H9 (cell line): ENCODE data around the gene USP46. TPM values are rescaled to one million over a fixed set of nuclear protein-coding genes. Genes with fewer than 3 reads are reported as not detected.

Source experiments
- DNase-seq: peaks from one replicate; pipeline ENCODE4 v3.0.0-alpha.2; 2017
- H2AFZ ChIP-seq: one replicate; pipeline ENCODE4 v1.6.1; 2013; ENCODE audit warnings: mild to moderate bottlenecking, low read length, control low read depth, moderate library complexity
- H2AK5ac ChIP-seq: 2 replicates; pipeline ENCODE4 v1.6.1; 2013; ENCODE audit warnings: low read length, control low read depth, mixed read lengths; ENCODE audit not compliant: insufficient read length
- H2BK120ac ChIP-seq: one replicate; pipeline ENCODE4 v1.6.1; 2013; ENCODE audit warnings: low read depth, mild to moderate bottlenecking, low read length, control low read depth, inconsistent platforms; ENCODE audit not compliant: poor library complexity, severe bottlenecking
- H2BK12ac ChIP-seq: 2 replicates; pipeline ENCODE4 v1.6.1; 2013; ENCODE audit warnings: low read length, control low read depth, mixed read lengths, low read depth; ENCODE audit not compliant: insufficient read length
- H2BK15ac ChIP-seq: 2 replicates; pipeline ENCODE4 v1.6.1; 2013; ENCODE audit warnings: low read depth, low read length, control low read depth
- H2BK20ac ChIP-seq: one replicate; pipeline ENCODE4 v1.6.1; 2013; ENCODE audit warnings: low read depth, mild to moderate bottlenecking, low read length, control low read depth, inconsistent platforms; ENCODE audit not compliant: poor library complexity, severe bottlenecking
- H2BK5ac ChIP-seq: 2 replicates; pipeline ENCODE4 v1.6.1; 2013; ENCODE audit warnings: low read length, control low read depth, mixed read lengths; ENCODE audit not compliant: insufficient read length
- H3K14ac ChIP-seq: 2 replicates; pipeline ENCODE4 v1.6.1; 2013; ENCODE audit warnings: low read length, control low read depth; ENCODE audit not compliant: insufficient read depth
- H3K18ac ChIP-seq: 2 replicates; pipeline ENCODE4 v1.6.1; 2013; ENCODE audit warnings: low read depth, mild to moderate bottlenecking, mixed read lengths, low read length, control low read depth; ENCODE audit not compliant: insufficient read length
- H3K23ac ChIP-seq: 2 replicates; pipeline ENCODE4 v1.6.1; 2013; ENCODE audit warnings: low read length, control low read depth, mixed read lengths, low read depth; ENCODE audit not compliant: insufficient read length
- H3K23me2 ChIP-seq: 2 replicates; pipeline ENCODE4 v1.6.1; 2013; ENCODE audit warnings: low read depth, mild to moderate bottlenecking, mixed read lengths, low read length, control low read depth; ENCODE audit not compliant: insufficient read length, poor library complexity, severe bottlenecking
- H3K27ac ChIP-seq: 2 replicates; pipeline ENCODE4 v1.5.1; 2013; ENCODE audit warnings: low read length, control low read depth, mixed read lengths, low read depth; ENCODE audit not compliant: insufficient read length
- H3K27me3 ChIP-seq: 2 replicates; pipeline ENCODE4 v1.6.1; 2013; ENCODE audit warnings: low read length, control low read depth, inconsistent platforms; ENCODE audit not compliant: insufficient read depth
- H3K4ac ChIP-seq: 2 replicates; pipeline ENCODE4 v1.6.1; 2013; ENCODE audit warnings: low read depth, mild to moderate bottlenecking, control low read depth, inconsistent platforms, low read length, moderate library complexity
- H3K4me1 ChIP-seq: 2 replicates; pipeline ENCODE4 v1.6.1; 2013; ENCODE audit warnings: low read length, control low read depth, inconsistent platforms; ENCODE audit not compliant: insufficient read depth
- H3K4me2 ChIP-seq: 2 replicates; pipeline ENCODE4 v1.6.1; 2013; ENCODE audit warnings: low read length, control low read depth, mixed read lengths; ENCODE audit not compliant: insufficient read length, insufficient read depth
- H3K56ac ChIP-seq: 2 replicates; pipeline ENCODE4 v1.6.1; 2013; ENCODE audit warnings: low read depth, mild to moderate bottlenecking, mixed read lengths, low read length, control low read depth; ENCODE audit not compliant: insufficient read length
- H3K79me1 ChIP-seq: 2 replicates; pipeline ENCODE4 v1.6.1; 2013; ENCODE audit warnings: low read depth, mild to moderate bottlenecking, moderate library complexity, low read length, control low read depth, inconsistent platforms; ENCODE audit not compliant: insufficient read depth, poor library complexity, severe bottlenecking
- H3K79me2 ChIP-seq: 2 replicates; pipeline ENCODE4 v1.6.1; 2013; ENCODE audit warnings: low read length, control low read depth, inconsistent platforms; ENCODE audit not compliant: insufficient read depth
- H3K9ac ChIP-seq: 2 replicates; pipeline ENCODE4 v1.6.1; 2013; ENCODE audit warnings: low read length, control low read depth, mixed read lengths; ENCODE audit not compliant: insufficient read length; ENCODE audit errors: extremely low read depth
- H3K9me3 ChIP-seq: one replicate; pipeline ENCODE4 v1.6.1; 2013; ENCODE audit warnings: low read depth, low read length, inconsistent platforms; ENCODE audit not compliant: control insufficient read depth
- H3T11ph ChIP-seq: one replicate; pipeline ENCODE4 v1.6.1; 2013; ENCODE audit warnings: mild to moderate bottlenecking, low read length, control low read depth, inconsistent platforms
- H4K20me1 ChIP-seq: one replicate; pipeline ENCODE4 v1.6.1; 2013; ENCODE audit not compliant: control insufficient read depth, insufficient read length, insufficient read depth
- H4K5ac ChIP-seq: 2 replicates; pipeline ENCODE4 v1.6.1; 2013; ENCODE audit warnings: low read depth, mild to moderate bottlenecking, mixed read lengths, low read length, control low read depth; ENCODE audit not compliant: insufficient read length
- H4K8ac ChIP-seq: replicated peaks from 2 replicates; pipeline ENCODE4 v1.6.1; 2013; ENCODE audit warnings: low read length, control low read depth, mixed read lengths, low read depth; ENCODE audit not compliant: insufficient read length
- H4K91ac ChIP-seq: 2 replicates; pipeline ENCODE4 v1.6.1; 2013; ENCODE audit warnings: low read depth, mild to moderate bottlenecking, moderate library complexity, mixed read lengths, low read length, control low read depth; ENCODE audit not compliant: insufficient read length
- H3K27ac Mint-ChIP-seq, 3 experiments: 2 replicates in 2 of 3; 3 replicates in 1 of 3; pipeline ENCODE4 v1.8.0; 2020 to 2021; ENCODE audit warnings: mixed read lengths in 3 of 3, mild to moderate bottlenecking in 1 of 3, moderate library complexity in 1 of 3
- H3K27me3 Mint-ChIP-seq: 2 replicates; pipeline ENCODE4 v1.8.0; 2021; ENCODE audit warnings: low read depth, mild to moderate bottlenecking, moderate library complexity, mixed read lengths
- H3K36me3 Mint-ChIP-seq, 3 experiments: 2 replicates in 2 of 3; 3 replicates in 1 of 3; pipeline ENCODE4 v1.8.0; 2020 to 2021; ENCODE audit warnings: low read depth in 3 of 3, mixed read lengths in 3 of 3; ENCODE audit not compliant: insufficient read depth in 1 of 3
- H3K4me1 Mint-ChIP-seq, 2 experiments: 2 replicates each; pipeline ENCODE4 v1.8.0; 2020; ENCODE audit warnings: mixed read lengths in 2 of 2
- H3K4me3 Mint-ChIP-seq, 2 experiments: 2 replicates in 1 of 2; 3 replicates in 1 of 2; pipeline ENCODE4 v1.8.0; 2020 to 2021; ENCODE audit warnings: mild to moderate bottlenecking in 2 of 2, mixed read lengths in 2 of 2, moderate library complexity in 1 of 2
- H3K9me3 Mint-ChIP-seq, 2 experiments: 2 replicates in 1 of 2; 3 replicates in 1 of 2; pipeline ENCODE4 v1.8.0; 2020; ENCODE audit warnings: mild to moderate bottlenecking in 2 of 2, mixed read lengths in 2 of 2, moderate library complexity in 1 of 2
- WGBS: extraction: QIAGEN DNeasy Blood & Tissue Kit; methylation state at CpG from one replicate; pipeline ENCODE4 v1.1.7; 2013; ENCODE audit warnings: missing lambda C conversion rate, low lambda C conversion rate, mixed read lengths; ENCODE audit not compliant: insufficient read length; ENCODE audit errors: extremely low coverage; 5-methylcytosine and 5-hydroxymethylcytosine counted together
- total RNA-seq: library from RNA; stranded (reverse); gene quantifications from 2 replicates; pipeline ENCODE4 v1.2.1, GENCODE V29; 2021
- TF ChIP-seq, protein P1 (sequence below): fragments of 200-600 bp; sonication (generic); conservative IDR thresholded peaks from 3 replicates; pipeline ENCODE4 v1.8.0; 2021; ENCODE audit warnings: antibody characterized with exemption, mild to moderate bottlenecking

The USP46 gene
- total RNA-seq, 1 experiment from 2014 or later, result 59.8 TPM

DNA sequence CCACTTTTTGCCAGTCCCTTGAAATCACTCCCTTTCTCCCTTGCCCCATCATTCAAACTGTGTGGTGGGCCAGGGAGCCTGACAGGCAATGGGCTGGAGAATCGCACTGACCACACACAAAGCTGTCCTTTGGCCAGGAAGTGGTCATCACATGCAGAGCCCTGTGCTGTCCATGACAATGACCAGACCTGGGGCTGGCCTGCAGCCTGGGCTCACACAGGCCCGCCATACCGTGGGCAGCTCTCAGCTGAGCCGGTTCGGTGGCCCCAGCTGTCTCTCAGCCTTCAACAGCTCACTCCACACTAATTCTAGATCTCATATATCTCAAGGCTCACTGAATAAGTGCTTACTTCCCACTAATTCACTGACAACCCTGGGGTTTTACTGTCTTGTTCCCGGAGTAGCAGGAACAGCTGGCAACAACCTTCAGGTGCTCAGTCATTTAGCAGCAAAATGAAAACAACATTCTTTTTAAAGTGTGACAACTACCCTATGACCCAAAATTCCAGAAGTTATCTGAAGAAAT, 48.0 kb downstream of the USP46 start:
- peaks cover 0 to 3% of the 10 kb centered on the region in 2 experiments; a peak in 1 of 5 replicates for H3K9me3 Mint-ChIP-seq
- H3K18ac ChIP-seq, result no peak overlapping the region
- no peaks in the 10 kb centered on the region; the same call in 1 of the 2 replicates for H3K27me3 ChIP-seq
- no peaks in the 10 kb centered on the region for H3K9me3 ChIP-seq
- no peak overlapping the region for H3K23ac ChIP-seq
- H3K27me3 Mint-ChIP-seq, result no peaks in the 10 kb centered on the region
- H3K4ac ChIP-seq, result no peak overlapping the region
- H2AFZ ChIP-seq, result no peak overlapping the region
- H3K79me2 ChIP-seq, result peaks cover 2% of the 10 kb centered on the region; the same call in 1 of the 2 replicates
- no peak overlapping the region for H2BK5ac ChIP-seq
- no peaks in the 10 kb centered on the region for H3K4me1 ChIP-seq
- H3K36me3 Mint-ChIP-seq, result peaks cover 63 to 72% (median 71%) of the 10 kb centered on the region in 3 experiments
- no peak overlapping the region for H4K8ac ChIP-seq
- H3K4me2 ChIP-seq, result no peak overlapping the region
- H3K9ac ChIP-seq, result no peak overlapping the region
- H3T11ph ChIP-seq, result no peak overlapping the region
- H3K27ac ChIP-seq, result no peak overlapping the region
- H3K14ac ChIP-seq, result no peak overlapping the region
- H2BK20ac ChIP-seq, result no peak overlapping the region
- H3K56ac ChIP-seq, result no peak overlapping the region
- no peak for DNase-seq
- no CpG with 5 or more reads among the region's 6 CpGs for WGBS
- no peak overlapping the region for H2BK12ac ChIP-seq
- no peak overlapping the region for H3K4me3 Mint-ChIP-seq
- H3K4me1 Mint-ChIP-seq, result peaks cover 8 to 10% of the 10 kb centered on the region in 2 experiments
- H4K91ac ChIP-seq, result no peak overlapping the region
- no peaks in the 10 kb centered on the region for H4K20me1 ChIP-seq
- no peak overlapping the region for H2BK15ac ChIP-seq
- no peaks in the 10 kb centered on the region for H3K23me2 ChIP-seq
- no peak overlapping the region for H3K27ac Mint-ChIP-seq
- no peak overlapping the region for H2BK120ac ChIP-seq
- H3K79me1 ChIP-seq, result no peaks in the 10 kb centered on the region
- TF ChIP-seq, protein P1, sequence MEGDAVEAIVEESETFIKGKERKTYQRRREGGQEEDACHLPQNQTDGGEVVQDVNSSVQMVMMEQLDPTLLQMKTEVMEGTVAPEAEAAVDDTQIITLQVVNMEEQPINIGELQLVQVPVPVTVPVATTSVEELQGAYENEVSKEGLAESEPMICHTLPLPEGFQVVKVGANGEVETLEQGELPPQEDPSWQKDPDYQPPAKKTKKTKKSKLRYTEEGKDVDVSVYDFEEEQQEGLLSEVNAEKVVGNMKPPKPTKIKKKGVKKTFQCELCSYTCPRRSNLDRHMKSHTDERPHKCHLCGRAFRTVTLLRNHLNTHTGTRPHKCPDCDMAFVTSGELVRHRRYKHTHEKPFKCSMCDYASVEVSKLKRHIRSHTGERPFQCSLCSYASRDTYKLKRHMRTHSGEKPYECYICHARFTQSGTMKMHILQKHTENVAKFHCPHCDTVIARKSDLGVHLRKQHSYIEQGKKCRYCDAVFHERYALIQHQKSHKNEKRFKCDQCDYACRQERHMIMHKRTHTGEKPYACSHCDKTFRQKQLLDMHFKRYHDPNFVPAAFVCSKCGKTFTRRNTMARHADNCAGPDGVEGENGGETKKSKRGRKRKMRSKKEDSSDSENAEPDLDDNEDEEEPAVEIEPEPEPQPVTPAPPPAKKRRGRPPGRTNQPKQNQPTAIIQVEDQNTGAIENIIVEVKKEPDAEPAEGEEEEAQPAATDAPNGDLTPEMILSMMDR, result no peak
- no peak overlapping the region for H4K5ac ChIP-seq
- H2AK5ac ChIP-seq, result no peak overlapping the region
